IMR-90 (cell line): ENCODE measurements around the gene AMIGO2. TPM values are rescaled to one million over a fixed set of nuclear protein-coding genes. Genes with fewer than 3 reads are reported as not detected.

ENCODE experiments used
- ATAC-seq: fragments of 200-7000 bp; cut with Tn5 transposase; 2 replicates; pipeline ENCODE4 v1.9.1; 2020; ENCODE audit warnings: low read depth, mild to moderate bottlenecking, moderate library complexity
- BruUV-seq: library from RNA; stranded (reverse); fragments of 400-500 nt; replicated peaks from 2 replicates; lab custom pipeline; 2021; lab: Mats Ljungman, UMichigan
- CTCF ChIA-PET: fragments of 300-600 bp; formaldehyde crosslinking; extraction: SDS; loops from one replicate; lab custom pipeline; 2021; ENCODE audit warnings: antibody characterized with exemption; lab: Yijun Ruan, JAX
- POLR2A ChIA-PET: fragments of 300-600 bp; sonication (Branson Sonifier 250); formaldehyde crosslinking; loops from one replicate; lab custom pipeline; 2022; ENCODE audit warnings: antibody characterized with exemption; ENCODE audit not compliant: unreplicated experiment; lab: Charles Lee
- DNase-seq: peaks from one replicate; pipeline ENCODE4 v3.0.0; 2013
- H2AFZ ChIP-seq: replicated peaks from 2 replicates; pipeline ENCODE3; 2013; ENCODE audit warnings: low read length, mild to moderate bottlenecking; ENCODE audit not compliant: poor library complexity
- H2AK5ac ChIP-seq: 2 replicates; pipeline ENCODE4 v1.6.1; 2013; ENCODE audit warnings: low read depth, low read length, inconsistent platforms
- H2AK9ac ChIP-seq: replicated peaks from 2 replicates; pipeline ENCODE3; 2013; ENCODE audit warnings: mild to moderate bottlenecking, low read depth, low read length, moderate library complexity; ENCODE audit not compliant: poor library complexity
- H2BK120ac ChIP-seq: 2 replicates; pipeline ENCODE4 v1.6.1; 2013; ENCODE audit warnings: low read depth, low read length, inconsistent platforms
- H2BK15ac ChIP-seq: 3 replicates; pipeline ENCODE4 v1.6.1; 2013; ENCODE audit warnings: low read depth, low read length, inconsistent platforms
- H2BK20ac ChIP-seq: 2 replicates; pipeline ENCODE4 v1.6.1; 2013; ENCODE audit warnings: low read depth, mild to moderate bottlenecking, inconsistent platforms, low read length, moderate library complexity
- H2BK5ac ChIP-seq: 2 replicates; pipeline ENCODE4 v1.6.1; 2013; ENCODE audit warnings: mild to moderate bottlenecking, low read depth, low read length, inconsistent platforms; ENCODE audit not compliant: poor library complexity, severe bottlenecking
- H3K14ac ChIP-seq: replicated peaks from 2 replicates; pipeline ENCODE4 v1.6.1; 2013; ENCODE audit warnings: low read depth, low read length, inconsistent platforms
- H3K18ac ChIP-seq: 2 replicates; pipeline ENCODE4 v1.6.1; 2013; ENCODE audit warnings: low read depth, low read length, control low read depth
- H3K23ac ChIP-seq: 2 replicates; pipeline ENCODE4 v1.6.1; 2013; ENCODE audit warnings: low read depth, low read length, inconsistent platforms
- H3K27ac ChIP-seq: 2 replicates; pipeline ENCODE4 v1.5.1; 2013; ENCODE audit warnings: mild to moderate bottlenecking, control low read depth, low read length; ENCODE audit not compliant: insufficient read depth
- H3K27me3 ChIP-seq: 2 replicates; pipeline ENCODE4 v1.6.1; 2013; ENCODE audit warnings: low read length; ENCODE audit not compliant: control insufficient read depth, insufficient read depth
- H3K36me3 ChIP-seq: 2 replicates; pipeline ENCODE4 v1.6.1; 2013; ENCODE audit warnings: low read length, mixed read lengths; ENCODE audit not compliant: control insufficient read depth, insufficient read depth
- H3K4ac ChIP-seq: 2 replicates; pipeline ENCODE4 v1.6.1; 2013; ENCODE audit warnings: low read depth, low read length, inconsistent platforms
- H3K4me1 ChIP-seq: 2 replicates; pipeline ENCODE4 v1.6.1; 2013; ENCODE audit warnings: low read length, mixed read lengths; ENCODE audit not compliant: control insufficient read depth, insufficient read depth
- H3K4me2 ChIP-seq: 2 replicates; pipeline ENCODE4 v1.6.1; 2013; ENCODE audit warnings: low read depth, mild to moderate bottlenecking, control low read depth, low read length, moderate library complexity
- H3K4me3 ChIP-seq: 2 replicates; pipeline ENCODE4 v1.5.1; 2013; ENCODE audit warnings: low read depth, mild to moderate bottlenecking, control low read depth, low read length, moderate library complexity; ENCODE audit not compliant: insufficient read depth
- H3K56ac ChIP-seq: 2 replicates; pipeline ENCODE4 v1.6.1; 2013; ENCODE audit warnings: low read length, inconsistent platforms; ENCODE audit not compliant: insufficient read depth; ENCODE audit errors: extremely low read depth
- H3K79me1 ChIP-seq, 2 experiments: 2 replicates each; pipeline ENCODE4 v1.6.1; 2013; ENCODE audit warnings: low read length in 2 of 2, inconsistent platforms in 1 of 2, low read depth in 1 of 2
- H3K9ac ChIP-seq: 2 replicates; pipeline ENCODE4 v1.6.1; 2013; ENCODE audit warnings: low read depth, low read length, control low read depth
- H3K9me1 ChIP-seq: 2 replicates; pipeline ENCODE4 v1.6.1; 2013; ENCODE audit warnings: low read length, inconsistent platforms; ENCODE audit not compliant: insufficient read depth
- H3K9me3 ChIP-seq: 2 replicates; pipeline ENCODE4 v1.6.1; 2013; ENCODE audit warnings: low read length; ENCODE audit not compliant: control insufficient read depth, insufficient read depth
- H4K20me1 ChIP-seq: 2 replicates; pipeline ENCODE4 v1.6.1; 2013; ENCODE audit warnings: low read length, inconsistent platforms; ENCODE audit not compliant: insufficient read depth
- H4K5ac ChIP-seq: 2 replicates; pipeline ENCODE4 v1.6.1; 2013; ENCODE audit warnings: mild to moderate bottlenecking, low read depth, low read length, control low read depth
- H4K8ac ChIP-seq, 2 experiments: 2 replicates each; pipeline ENCODE4 v1.6.1; 2013; ENCODE audit warnings: low read depth in 2 of 2, low read length in 2 of 2, control low read depth in 1 of 2, inconsistent platforms in 1 of 2
- H4K91ac ChIP-seq: 2 replicates; pipeline ENCODE4 v1.6.1; 2013; ENCODE audit warnings: low read depth, low read length, inconsistent platforms; ENCODE audit not compliant: insufficient read depth
- CHD1 ChIP-seq: IDR thresholded peaks from 2 replicates; pipeline ENCODE4 v1.6.1; 2012; ENCODE audit warnings: low read depth, low read length, improper control_type of control experiment
- FOS ChIP-seq: fragments of 150-350 bp; IDR thresholded peaks from 2 replicates; pipeline ENCODE4 v1.6.1; 2016; ENCODE audit warnings: low read depth, low read length
- MAFK ChIP-seq: IDR thresholded peaks from 2 replicates; pipeline ENCODE4 v1.6.1; 2012; ENCODE audit warnings: low read depth, low read length, improper control_type of control experiment
- MAZ ChIP-seq: IDR thresholded peaks from 2 replicates; pipeline ENCODE4 v1.6.1; 2012; ENCODE audit warnings: low read depth, mild to moderate bottlenecking, low read length, improper control_type of control experiment, moderate library complexity, borderline replicate concordance
- NFE2L2 ChIP-seq: fragments of 150-350 bp; IDR thresholded peaks from 2 replicates; pipeline ENCODE4 v1.6.1; 2016; ENCODE audit warnings: low read depth, mild to moderate bottlenecking, low read length
- POLR2A ChIP-seq: IDR thresholded peaks from 2 replicates; pipeline ENCODE4 v1.6.1; 2012; ENCODE audit warnings: mild to moderate bottlenecking, low read depth, low read length
- RAD21 ChIP-seq: IDR thresholded peaks from 2 replicates; pipeline ENCODE4 v1.6.1; 2012; ENCODE audit warnings: low read length, improper control_type of control experiment
- RFX5 ChIP-seq: IDR thresholded peaks from 2 replicates; pipeline ENCODE4 v1.8.0; 2012; ENCODE audit warnings: low read depth, mild to moderate bottlenecking, low read length, moderate library complexity
- SMC3 ChIP-seq: fragments of 150-350 bp; IDR thresholded peaks from 2 replicates; pipeline ENCODE4 v1.6.1; 2016; ENCODE audit warnings: low read depth, mild to moderate bottlenecking, antibody characterized with exemption, low read length, moderate library complexity
- WGBS, 2 experiments: methylation state at CpG; one replicate each; pipeline versions ENCODE4 v1.1.5 to v1.1.7; 2013; ENCODE audit warnings: missing lambda C conversion rate in 2 of 2; ENCODE audit not compliant: insufficient read length in 1 of 2; ENCODE audit errors: extremely low coverage in 2 of 2; 5-methylcytosine and 5-hydroxymethylcytosine counted together
- dilution Hi-C: fragments of 300-500 bp; cut with HindIII; formaldehyde crosslinking; loops from one replicate; pipeline ENCODE4 v1.14.3; 2018; ENCODE audit warnings: low sequenced_read_pairs; ENCODE audit not compliant: unreplicated experiment
- in situ Hi-C: fragments of 300-500 bp; cut with MboI; formaldehyde crosslinking; loops from 3 replicates; pipeline ENCODE4 v1.14.3; 2019; ENCODE audit warnings: low sequenced_read_pairs, inconsistent platforms, mixed read lengths
- intact Hi-C: fragments of 100-400 bp; cut with micrococcal nuclease; formaldehyde crosslinking; loops from 2 replicates; pipeline ENCODE4 v1.10.0; 2022
- polyA plus RNA-seq, 3 experiments: library from polyadenylated mRNA; depleted of rRNA; stranded (reverse); fragments of >200 nt; gene quantifications; 2 replicates each; pipeline ENCODE4 v1.2.3, GENCODE V29; 2012; ENCODE audit warnings: low replicate concordance in 1 of 3
- total RNA-seq: library from RNA; depleted of rRNA; stranded (reverse); fragments of >200 nt; gene quantifications from 2 replicates; pipeline ENCODE4 v1.2.3, GENCODE V29; 2012
- TF ChIP-seq, protein P1 (sequence below): fragments of 150-350 bp; IDR thresholded peaks from 2 replicates; pipeline ENCODE4 v1.6.1; 2016; ENCODE audit warnings: low read depth, mild to moderate bottlenecking, low read length, moderate library complexity, borderline replicate concordance
- TF ChIP-seq, protein P2 (sequence below): fragments of 150-350 bp; IDR thresholded peaks from 2 replicates; pipeline ENCODE4 v1.6.1; 2017; ENCODE audit warnings: mild to moderate bottlenecking, antibody characterized with exemption, low read length, low read depth

Gene AMIGO2
- total and polyA plus RNA-seq, 2 of the 4 experiments (the other 2 are of a cell fraction), result 20.1 to 32.6 TPM

DNA sequence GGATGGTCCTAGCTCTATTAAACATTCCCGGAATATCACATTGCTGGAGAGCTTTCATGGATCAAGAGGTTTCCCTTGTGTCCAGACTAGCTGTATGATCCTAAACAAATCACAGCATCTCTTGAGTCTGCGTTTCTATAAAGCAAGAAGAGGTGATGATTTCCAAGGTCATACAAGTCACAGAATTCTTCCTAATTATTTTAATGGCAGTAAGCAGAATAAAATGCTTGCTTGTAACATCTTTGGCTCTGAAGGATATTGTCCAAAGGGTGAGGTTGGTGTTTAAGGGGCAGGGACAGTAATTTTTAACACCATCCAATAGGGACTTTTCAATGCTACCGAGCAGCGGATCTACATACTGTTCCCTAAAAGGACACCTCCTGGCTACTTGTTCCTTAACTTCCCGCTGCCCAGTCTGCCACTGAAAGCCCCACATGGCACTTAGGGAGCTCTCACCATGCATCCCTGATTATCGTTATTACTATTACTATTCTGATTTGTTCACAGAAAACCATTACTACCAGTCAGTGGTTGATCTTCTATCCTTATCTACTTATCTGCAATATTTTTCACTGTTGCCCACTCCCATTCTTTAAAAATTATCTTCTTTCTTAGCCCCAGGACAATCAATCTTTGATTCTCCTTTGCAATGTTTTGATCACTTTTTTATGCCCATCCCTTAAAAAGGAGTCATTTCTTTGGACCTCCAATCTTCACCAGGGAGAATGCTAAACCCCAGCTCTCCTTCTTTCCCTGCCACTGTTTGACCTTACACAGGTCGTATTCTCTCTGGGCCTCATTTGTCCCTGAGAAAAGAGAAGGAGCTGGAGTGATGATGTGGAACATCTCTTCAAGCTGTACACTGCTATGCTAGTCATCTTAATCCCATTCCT lies 4.3 kb downstream of the AMIGO2 start:
- Histone ChIP-seq H2BK15ac (no peak overlapping the region), H3K14ac (no peak overlapping the region; the same call in 1 of the 2 replicates), H4K20me1 (no peaks in the 10 kb centered on the region), H2BK5ac (no peak overlapping the region), H3K23ac (peak overlapping the region; percentile 73; the same call in 1 of the 2 replicates), H4K5ac (no peak overlapping the region), H2BK120ac (no peak overlapping the region), H2AK9ac (no peak overlapping the region), H3K56ac (no peak overlapping the region), H4K91ac (no peak overlapping the region), H3K9ac (no peak overlapping the region), H3K4me2 (no peak overlapping the region; the same call in 1 of the 2 replicates), H2AK5ac (no peak overlapping the region), H3K4ac (no peak overlapping the region), H3K36me3 (no peaks in the 10 kb centered on the region), H2AFZ (no peak overlapping the region), H4K8ac (no peak overlapping the region), H3K9me1 (peaks cover 3% of the 10 kb centered on the region; the same call in 1 of the 2 replicates), H3K9me3 (no peaks in the 10 kb centered on the region), H3K4me1 (peaks cover 10% of the 10 kb centered on the region; the same call in 1 of the 2 replicates), H3K27me3 (no peaks in the 10 kb centered on the region), H2BK20ac (peak overlapping the region; percentile 25; the same call in 1 of the 2 replicates), H3K27ac (no peak overlapping the region), H3K79me1 (peaks cover 7 to 43% of the 10 kb centered on the region in 2 experiments; a peak in 2 of 4 replicates), H3K18ac (no peak overlapping the region), H3K4me3 (no peak overlapping the region)
- ChIA-PET POLR2A (no interaction called here), CTCF (interaction anchor here (0.6 kb wide), 2 partner anchors 49 to 848 kb away, joined by 3 to 8 read pairs; no protein-coding TSS in a partner anchor)
- TF ChIP-seq MAZ, result no peak
- TF ChIP-seq NFE2L2, result no peak
- no peak for TF ChIP-seq SMC3
- no peak for TF ChIP-seq POLR2A
- TF ChIP-seq, protein P1, sequence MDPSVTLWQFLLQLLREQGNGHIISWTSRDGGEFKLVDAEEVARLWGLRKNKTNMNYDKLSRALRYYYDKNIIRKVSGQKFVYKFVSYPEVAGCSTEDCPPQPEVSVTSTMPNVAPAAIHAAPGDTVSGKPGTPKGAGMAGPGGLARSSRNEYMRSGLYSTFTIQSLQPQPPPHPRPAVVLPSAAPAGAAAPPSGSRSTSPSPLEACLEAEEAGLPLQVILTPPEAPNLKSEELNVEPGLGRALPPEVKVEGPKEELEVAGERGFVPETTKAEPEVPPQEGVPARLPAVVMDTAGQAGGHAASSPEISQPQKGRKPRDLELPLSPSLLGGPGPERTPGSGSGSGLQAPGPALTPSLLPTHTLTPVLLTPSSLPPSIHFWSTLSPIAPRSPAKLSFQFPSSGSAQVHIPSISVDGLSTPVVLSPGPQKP, result no peak
- no peak for TF ChIP-seq CHD1
- no peak for TF ChIP-seq FOS
- TF ChIP-seq MAFK, result no peak
- no peak for TF ChIP-seq RAD21
- TF ChIP-seq RFX5, result no peak
- TF ChIP-seq, protein P2, sequence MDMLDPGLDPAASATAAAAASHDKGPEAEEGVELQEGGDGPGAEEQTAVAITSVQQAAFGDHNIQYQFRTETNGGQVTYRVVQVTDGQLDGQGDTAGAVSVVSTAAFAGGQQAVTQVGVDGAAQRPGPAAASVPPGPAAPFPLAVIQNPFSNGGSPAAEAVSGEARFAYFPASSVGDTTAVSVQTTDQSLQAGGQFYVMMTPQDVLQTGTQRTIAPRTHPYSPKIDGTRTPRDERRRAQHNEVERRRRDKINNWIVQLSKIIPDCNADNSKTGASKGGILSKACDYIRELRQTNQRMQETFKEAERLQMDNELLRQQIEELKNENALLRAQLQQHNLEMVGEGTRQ, result no peak
- intact Hi-C loops, result loop anchor here (5.0 kb wide), 1 partner anchor 43 kb away; no protein-coding TSS in a partner anchor
- no CpG with 5 or more reads among the region's 7 CpGs for WGBS, 2 experiments
- BruUV-seq, result no TSS peak
- in situ Hi-C loops, result loop anchor here (10.0 kb wide), 1 partner anchor 319 kb away; no protein-coding TSS in a partner anchor
- DNase-seq (no peak), ATAC-seq (no peak)
- dilution Hi-C loops, result no loop called here
